GM18505 (cell line): ENCODE results near the gene GINM1.

Experiments used
- ATAC-seq: cut with Tn5 transposase; IDR thresholded peaks from one replicate; pipeline ENCODE4 v1.9.1; 2021; ENCODE audit not compliant: unreplicated experiment
- POLR2A ChIP-seq: IDR thresholded peaks from 4 replicates; pipeline ENCODE4 v1.6.1; 2011; ENCODE audit warnings: borderline replicate concordance; ENCODE audit not compliant: insufficient read depth, insufficient read length; ENCODE audit errors: extremely low read depth

Gene GINM1

GRCh38 chr6:149634315-149634714, 68.1 kb downstream of the GINM1 start:
- no peak for TF ChIP-seq POLR2A
- no peak for ATAC-seq

- no peak for ATAC-seq
- TF ChIP-seq POLR2A, result no peak
These were observed 69.9 kb downstream of the GINM1 start for GRCh38 chr6:149636124-149636523.
